GM21381 (cell line): ENCODE measurements around the gene NCAM2.

Experiments used
- ATAC-seq: cut with Tn5 transposase; IDR thresholded peaks from one replicate; pipeline ENCODE4 v1.9.1; 2021; ENCODE audit warnings: mild to moderate bottlenecking, moderate library complexity; ENCODE audit not compliant: unreplicated experiment

NCAM2 gene

GRCh38 chr21:21406921-21407320 lies 408.7 kb downstream of the NCAM2 start:
- no peak for ATAC-seq

DNA sequence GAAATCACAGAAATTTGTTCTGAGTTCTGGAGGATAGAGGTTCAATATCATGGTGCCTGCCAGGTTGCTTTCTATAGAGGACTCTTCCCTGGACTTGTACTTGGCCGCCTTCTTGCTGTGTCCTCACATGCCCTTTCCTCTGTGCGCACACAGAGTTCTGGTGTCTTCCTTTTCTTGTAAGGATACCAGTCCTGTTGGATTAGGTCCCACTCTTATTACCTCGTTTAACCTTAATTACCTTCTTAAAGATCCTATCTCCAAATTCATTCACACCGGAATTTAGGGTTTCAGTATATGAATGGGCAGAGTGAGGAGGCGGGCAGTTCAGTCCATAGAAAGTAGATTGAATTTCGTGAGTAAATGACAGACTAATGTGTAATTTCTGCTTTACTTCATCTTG lies 413.9 kb downstream of the NCAM2 start:
- no peak for ATAC-seq

DNA sequence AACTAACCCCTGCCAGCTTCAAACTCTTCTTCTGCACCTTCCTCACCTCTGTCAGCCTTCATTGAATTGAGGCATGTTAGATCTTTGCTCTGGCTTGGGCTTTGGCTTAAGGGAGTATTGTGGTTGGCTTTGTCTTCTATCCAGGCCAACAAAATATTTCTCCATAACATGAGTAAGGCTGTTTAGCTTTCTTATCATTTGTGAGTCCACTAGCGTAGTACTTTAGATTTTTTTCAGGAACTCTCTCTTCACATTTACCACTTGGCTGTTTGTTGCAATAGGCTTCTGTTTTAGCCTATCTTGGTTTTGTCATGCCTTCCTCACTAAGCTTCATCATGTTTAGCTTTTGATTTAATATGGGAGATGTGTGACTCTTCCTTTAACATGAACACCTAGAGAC lies 417.5 kb downstream of the NCAM2 start:
- ATAC-seq = no peak

GRCh38 chr21:21434944-21435343 lies 436.7 kb downstream of the NCAM2 start:
- ATAC-seq = no peak

DNA sequence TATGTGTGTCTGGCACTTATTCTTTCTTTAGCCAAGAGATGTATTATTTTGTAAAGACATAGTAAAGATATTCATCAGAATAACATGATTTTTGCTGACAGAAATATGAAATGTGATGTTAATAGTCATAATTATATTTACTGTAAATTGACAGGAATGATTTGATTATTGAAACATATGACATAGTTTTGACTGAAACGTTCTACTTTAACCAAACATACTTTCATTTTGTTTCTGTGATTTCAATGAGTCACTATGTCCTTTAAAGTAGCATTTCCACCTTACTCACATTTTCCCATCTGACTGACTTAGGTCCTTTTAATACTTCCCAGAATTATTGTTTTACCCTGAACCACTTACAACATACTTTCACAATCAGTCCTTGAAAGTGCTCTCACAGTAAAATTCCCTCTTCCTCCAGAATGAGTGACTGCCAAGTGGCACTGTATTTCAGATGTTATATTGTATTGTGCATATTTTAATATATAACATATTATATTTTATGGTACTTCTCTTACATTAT lies 437.9 kb downstream of the NCAM2 start:
- no peak for ATAC-seq

GRCh38 chr21:21439761-21440160 lies 441.6 kb downstream of the NCAM2 start:
- no peak for ATAC-seq

DNA sequence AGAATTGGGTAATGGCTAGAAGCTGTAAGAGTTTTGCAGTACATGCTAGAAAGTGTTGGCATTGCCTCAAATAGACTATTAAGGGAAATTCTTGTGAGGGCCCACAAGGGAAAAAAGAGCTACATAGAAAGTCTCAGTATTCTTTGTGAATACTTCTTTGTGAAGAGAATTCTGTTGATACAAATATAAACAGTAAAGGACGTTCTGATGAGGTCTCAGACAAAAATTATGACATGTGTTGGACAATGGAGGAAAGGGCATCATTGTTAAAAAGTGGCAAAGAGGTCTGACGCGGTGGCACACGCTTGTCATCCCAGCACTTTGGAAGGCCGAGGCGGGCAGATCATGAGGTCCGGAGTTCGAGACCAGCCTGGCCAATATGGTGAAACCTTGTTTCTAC lies 458.9 kb downstream of the NCAM2 start:
- ATAC-seq = no peak

DNA sequence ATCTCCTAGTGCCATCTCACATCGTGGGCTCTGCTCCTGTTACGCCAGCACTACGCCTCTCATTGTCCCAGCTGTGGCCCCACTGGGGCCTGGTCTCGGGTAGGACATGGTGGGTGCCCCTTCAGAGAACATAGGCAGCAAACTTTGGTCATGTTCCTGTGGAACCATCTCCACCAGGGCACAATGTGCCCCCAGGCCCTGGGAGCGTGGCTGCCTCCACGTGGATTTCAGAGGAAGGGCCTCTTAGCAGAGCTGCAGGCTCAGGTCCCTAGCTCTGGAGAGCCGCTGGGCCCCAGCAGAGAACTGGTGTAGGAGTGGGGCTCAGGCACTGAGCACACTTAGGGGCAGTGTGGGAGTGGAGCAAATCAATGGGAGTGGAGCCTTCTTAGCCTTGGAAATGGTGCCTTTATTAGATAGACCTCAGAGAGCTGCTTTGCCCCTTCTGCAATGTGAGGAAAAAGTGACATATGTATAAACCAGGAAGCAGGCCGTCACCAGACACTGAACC lies 460.0 kb downstream of the NCAM2 start:
- ATAC-seq = no peak

GRCh38 chr21:21460979-21461378 lies 462.8 kb downstream of the NCAM2 start:
- no peak for ATAC-seq

- no peak for ATAC-seq
These were observed 465.2 kb downstream of the NCAM2 start for GRCh38 chr21:21463456-21463855.

GRCh38 chr21:21464684-21465083 lies 466.5 kb downstream of the NCAM2 start:
- ATAC-seq = no peak

DNA sequence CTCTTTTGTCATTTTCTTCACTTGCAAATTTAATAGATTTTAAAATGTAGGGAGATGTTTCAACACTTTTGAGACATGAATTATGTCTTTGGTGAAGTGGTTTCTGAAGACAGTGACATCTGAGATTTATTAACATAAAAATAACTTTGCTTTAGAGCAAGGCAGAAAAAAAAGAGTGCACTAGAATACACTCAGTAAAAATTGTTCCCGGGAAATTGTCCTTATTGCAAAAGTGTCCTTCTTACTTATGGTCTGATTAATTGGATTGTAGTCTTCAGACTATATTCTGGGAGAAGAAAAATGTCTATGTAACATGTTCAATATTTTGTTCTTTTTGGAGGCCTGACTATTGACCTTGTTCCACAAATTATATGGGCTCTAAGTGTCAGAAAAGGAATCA lies 468.5 kb downstream of the NCAM2 start:
- ATAC-seq = no peak

DNA sequence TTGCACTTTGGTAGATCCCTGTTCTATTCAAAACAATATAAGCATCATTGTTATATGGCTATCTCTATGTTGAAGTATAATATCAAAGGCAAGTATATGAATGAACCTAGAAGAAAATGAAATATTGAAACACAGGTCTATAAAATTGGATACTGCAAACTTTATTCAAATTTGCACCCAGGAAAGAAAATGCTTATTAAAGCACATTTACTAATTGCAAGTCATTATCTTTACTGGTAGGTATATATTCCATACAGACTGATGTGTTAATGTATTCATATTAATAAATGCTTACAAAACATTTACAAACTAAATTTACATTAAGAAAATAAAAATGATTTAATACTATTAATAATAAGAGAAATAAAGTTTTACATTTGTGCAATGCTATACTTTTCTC lies 469.8 kb downstream of the NCAM2 start:
- ATAC-seq = no peak

DNA sequence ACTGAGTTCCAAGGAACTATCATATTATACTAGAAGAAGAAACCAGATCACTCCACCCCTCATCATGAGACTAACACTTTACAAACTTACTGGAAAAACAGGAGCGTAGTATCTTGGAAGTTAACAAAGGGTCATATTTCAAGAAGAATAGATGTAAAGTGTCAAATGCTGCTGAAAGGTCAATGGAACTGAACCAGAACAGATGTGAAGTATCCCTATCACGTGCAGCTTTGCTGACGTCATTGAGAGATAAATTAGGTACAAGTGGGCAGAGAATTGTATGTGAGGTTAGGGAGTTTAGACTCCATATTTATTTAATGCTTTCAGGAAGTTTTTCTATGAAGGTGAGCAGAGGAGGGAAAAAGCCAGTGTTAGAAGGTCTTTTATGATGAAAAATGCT lies 483.0 kb downstream of the NCAM2 start:
- no peak for ATAC-seq

GRCh38 chr21:21508859-21509258 lies 510.6 kb downstream of the NCAM2 start:
- ATAC-seq = no peak

DNA sequence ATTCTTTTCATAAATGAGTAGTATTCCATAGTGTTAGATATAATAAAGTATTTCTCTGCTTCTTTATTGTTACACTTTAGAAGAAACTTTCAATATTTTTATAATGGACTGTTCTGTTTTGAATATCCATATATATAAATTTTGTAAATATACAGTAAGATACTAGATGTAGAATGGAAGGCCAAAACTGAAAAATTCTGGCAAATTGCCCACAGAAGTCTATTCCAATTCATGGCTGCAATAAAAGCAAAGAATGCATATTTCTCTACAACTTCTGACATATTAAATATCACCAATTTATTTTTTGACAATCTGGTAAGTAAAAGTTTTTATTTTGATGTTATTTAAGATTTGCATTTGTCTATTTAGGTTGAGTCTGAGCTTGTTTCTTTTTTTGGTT lies 532.5 kb downstream of the NCAM2 start:
- no peak for ATAC-seq

- no peak for ATAC-seq
These were observed 549.3 kb downstream of the NCAM2 start for GRCh38 chr21:21547368-21547953.

DNA sequence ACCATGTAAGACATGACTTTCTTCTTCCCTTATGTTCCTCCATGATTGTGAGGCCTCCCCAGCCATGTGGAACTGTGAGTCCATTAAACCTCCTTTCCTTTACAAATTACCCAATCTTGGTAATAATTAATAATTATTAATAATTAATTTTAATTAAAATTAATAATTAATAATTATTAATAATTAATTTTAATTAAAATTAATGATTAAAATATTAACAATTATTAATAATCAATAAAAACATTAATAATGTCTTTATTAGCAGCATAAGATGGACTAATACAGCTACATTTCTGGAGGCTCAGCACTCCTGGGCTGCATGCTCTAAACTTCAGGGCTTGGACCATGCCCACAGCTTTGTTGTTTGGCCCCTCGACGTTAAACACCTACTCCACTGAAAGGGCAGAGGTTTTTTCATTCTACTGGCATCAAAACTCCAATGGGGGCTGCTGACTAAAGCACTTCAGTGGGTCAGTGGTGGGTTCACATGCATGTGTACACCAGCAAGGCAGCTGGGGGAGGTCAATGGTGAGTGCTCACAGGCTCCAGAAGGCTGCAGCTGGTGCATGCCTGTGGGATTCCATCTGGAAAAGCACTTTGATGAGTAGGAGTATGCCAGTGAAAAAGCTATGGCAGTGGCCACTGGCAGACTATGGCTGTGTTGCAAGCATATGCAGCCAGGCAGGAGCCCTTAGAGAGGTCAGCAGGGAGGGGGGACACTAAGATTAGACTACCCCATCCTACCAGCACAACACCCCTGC lies 561.3 kb downstream of the NCAM2 start:
- ATAC-seq = no peak
